ENCODE data around the gene LMF1. TPM values are rescaled to one million over a fixed set of nuclear protein-coding genes. Genes with fewer than 3 reads are reported as not detected.

The LMF1 gene
- total and polyA plus RNA-seq, 9 of the 15 experiments (the other 6 are each of a cell fraction or from before 2014, with no cell fraction given): 0.11 to 1.6 (median 0.55) TPM; not detected in 1

GRCh38 chr16:831571-832413 lies 139.0 kb downstream of the LMF1 start:
- H3K4me1 ChIP-seq (replicated peaks in 1 of 2; ENCODE audit: control insufficient read depth in 2 of 2, insufficient read depth in 2 of 2, low read length in 2 of 2): peaks cover 0 to 28% of the 10 kb centered on the region in 2 experiments; a peak in 3 of 5 replicates
- FAIRE-seq (no peak), ATAC-seq (no peak), DNase-seq (ENCODE audit: extremely low read depth in 1 of 4, low spot score in 3 of 4) (peak in 2 of 4 experiments; percentile 33 to 34)
- no peak overlapping the region for H3K9ac ChIP-seq (ENCODE audit: insufficient read depth in 1 of 2, low read depth in 2 of 2, low read length in 2 of 2)
- intact Hi-C loops (cut with micrococcal nuclease): no loop called here
- no peaks in the 10 kb centered on the region for H3K9me1 ChIP-seq (ENCODE audit: control insufficient read depth, insufficient read depth, low read length)
- no peaks in the 10 kb centered on the region for H4K20me1 ChIP-seq (replicated peaks; ENCODE audit: control insufficient read depth, insufficient read depth, low read length)
- H3K27ac ChIP-seq (ENCODE audit: extremely low read depth, low read depth, low read length): no peak overlapping the region
- ChIA-PET CTCF (ENCODE audit: low intra/inter-chr PET ratio) (no interaction called here), POLR2A (interaction anchor here (1.0 kb wide), 1 partner anchor 17 kb away, joined by 3 read pairs; no protein-coding TSS in a partner anchor)
- H3K79me2 ChIP-seq (ENCODE audit: control insufficient read depth, insufficient read depth, low read length): no peaks in the 10 kb centered on the region
- no peak overlapping the region for H3K4me3 ChIP-seq
- no TSS peak for BruUV-seq (replicated peaks)
- TF ChIP-seq TCF7 (IDR thresholded peaks at IDR 0.05; ENCODE audit: borderline replicate concordance) (no peak), NFIC (IDR thresholded peaks at IDR 0.05) (peak; percentile 58; the same call in 1 of the 2 replicates)
- no peak overlapping the region for H2AFZ ChIP-seq (ENCODE audit: low read depth, low read length)
- H3K36me3 ChIP-seq (ENCODE audit: control insufficient read depth, insufficient read depth, low read length): no peaks in the 10 kb centered on the region
- in situ Hi-C loops (cut with MboI): no loop called here
- H3K4me2 ChIP-seq (ENCODE audit: insufficient read depth, low read length): no peak overlapping the region
- peaks cover under 1% of the 10 kb centered on the region; the same call in 1 of the 2 replicates for H3K9me3 ChIP-seq (replicated peaks; ENCODE audit: control insufficient read depth, insufficient read depth, low read depth, low read length)
- 12% methylated on average over 22 of the region's 27 CpGs for WGBS (ENCODE audit: insufficient coverage, low coverage, missing lambda C conversion rate)
- peaks cover 46 to 72% of the 10 kb centered on the region in 2 experiments; a peak in 4 of 5 replicates for H3K27me3 ChIP-seq (ENCODE audit: control insufficient read depth in 2 of 2, insufficient read depth in 2 of 2, low read length in 2 of 2)

- in situ Hi-C loops (cut with MboI): no loop called here
- Histone ChIP-seq H3K79me2 (ENCODE audit: control insufficient read depth, insufficient read depth, low read length) (no peaks in the 10 kb centered on the region), H3K9ac (ENCODE audit: insufficient read depth in 1 of 2, low read depth in 2 of 2, low read length in 2 of 2) (no peak overlapping the region), H2AFZ (ENCODE audit: low read depth, low read length) (no peak overlapping the region), H3K27me3 (ENCODE audit: control insufficient read depth in 2 of 2, insufficient read depth in 2 of 2, low read length in 2 of 2) (peaks cover 49 to 77% of the 10 kb centered on the region in 2 experiments; a peak in 4 of 5 replicates), H3K9me1 (ENCODE audit: control insufficient read depth, insufficient read depth, low read length) (no peaks in the 10 kb centered on the region), H3K4me3 (no peak overlapping the region), H3K4me2 (ENCODE audit: insufficient read depth, low read length) (no peak overlapping the region), H3K9me3 (replicated peaks; ENCODE audit: control insufficient read depth, insufficient read depth, low read depth, low read length) (no peaks in the 10 kb centered on the region; the same call in 1 of the 2 replicates), H3K4me1 (replicated peaks in 1 of 2; ENCODE audit: control insufficient read depth in 2 of 2, insufficient read depth in 2 of 2, low read length in 2 of 2) (peaks cover 0 to 28% of the 10 kb centered on the region in 2 experiments; a peak in 3 of 5 replicates), H3K36me3 (ENCODE audit: control insufficient read depth, insufficient read depth, low read length) (no peaks in the 10 kb centered on the region), H3K27ac (ENCODE audit: extremely low read depth, low read depth, low read length) (no peak overlapping the region), H4K20me1 (replicated peaks; ENCODE audit: control insufficient read depth, insufficient read depth, low read length) (no peaks in the 10 kb centered on the region)
- ATAC-seq (no peak), FAIRE-seq (no peak), DNase-seq (ENCODE audit: extremely low read depth in 1 of 4, low spot score in 3 of 4) (no peak)
- BruUV-seq (replicated peaks): no TSS peak
- intact Hi-C loops (cut with micrococcal nuclease): no loop called here
- 7% methylated on average over 18 of the region's 24 CpGs for WGBS (ENCODE audit: insufficient coverage, low coverage, missing lambda C conversion rate)
- POLR2A ChIA-PET: interaction anchor here (1.0 kb wide), 1 partner anchor 16 kb away, joined by 3 read pairs; no protein-coding TSS in a partner anchor
- TF ChIP-seq, protein P1, sequence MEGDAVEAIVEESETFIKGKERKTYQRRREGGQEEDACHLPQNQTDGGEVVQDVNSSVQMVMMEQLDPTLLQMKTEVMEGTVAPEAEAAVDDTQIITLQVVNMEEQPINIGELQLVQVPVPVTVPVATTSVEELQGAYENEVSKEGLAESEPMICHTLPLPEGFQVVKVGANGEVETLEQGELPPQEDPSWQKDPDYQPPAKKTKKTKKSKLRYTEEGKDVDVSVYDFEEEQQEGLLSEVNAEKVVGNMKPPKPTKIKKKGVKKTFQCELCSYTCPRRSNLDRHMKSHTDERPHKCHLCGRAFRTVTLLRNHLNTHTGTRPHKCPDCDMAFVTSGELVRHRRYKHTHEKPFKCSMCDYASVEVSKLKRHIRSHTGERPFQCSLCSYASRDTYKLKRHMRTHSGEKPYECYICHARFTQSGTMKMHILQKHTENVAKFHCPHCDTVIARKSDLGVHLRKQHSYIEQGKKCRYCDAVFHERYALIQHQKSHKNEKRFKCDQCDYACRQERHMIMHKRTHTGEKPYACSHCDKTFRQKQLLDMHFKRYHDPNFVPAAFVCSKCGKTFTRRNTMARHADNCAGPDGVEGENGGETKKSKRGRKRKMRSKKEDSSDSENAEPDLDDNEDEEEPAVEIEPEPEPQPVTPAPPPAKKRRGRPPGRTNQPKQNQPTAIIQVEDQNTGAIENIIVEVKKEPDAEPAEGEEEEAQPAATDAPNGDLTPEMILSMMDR (IDR thresholded peaks at IDR 0.05 in 2 of 3, conservative IDR thresholded peaks at IDR 0.05 in 1 of 3; ENCODE audit: insufficient read depth in 2 of 3, low read depth in 1 of 3, low read length in 3 of 3): peak in 1 of 3 experiments; percentile 26; a peak in 1 of 6 replicates
- TF ChIP-seq USF2 (CRISPR knock-in tag; IDR thresholded peaks at IDR 0.05) (peak; percentile 36), TCF3 (CRISPR knock-in tag; IDR thresholded peaks at IDR 0.05) (no peak)
- CTCF ChIA-PET (ENCODE audit: low intra/inter-chr PET ratio): no interaction called here
Measured at GRCh38 chr16:830871-831570, 139.8 kb downstream of the LMF1 start.

Measured in K562 (cell line).